NCI-H82 treated with DMSO at 0.1 percent for 48 hours (cell line): ENCODE data around the gene STK11IP.

ENCODE experiments used
- DNase-seq: peaks from one replicate; lab custom pipeline; 2025; ENCODE audit not compliant: unreplicated experiment; lab: John Stamatoyannopoulos, UW

STK11IP gene

DNA sequence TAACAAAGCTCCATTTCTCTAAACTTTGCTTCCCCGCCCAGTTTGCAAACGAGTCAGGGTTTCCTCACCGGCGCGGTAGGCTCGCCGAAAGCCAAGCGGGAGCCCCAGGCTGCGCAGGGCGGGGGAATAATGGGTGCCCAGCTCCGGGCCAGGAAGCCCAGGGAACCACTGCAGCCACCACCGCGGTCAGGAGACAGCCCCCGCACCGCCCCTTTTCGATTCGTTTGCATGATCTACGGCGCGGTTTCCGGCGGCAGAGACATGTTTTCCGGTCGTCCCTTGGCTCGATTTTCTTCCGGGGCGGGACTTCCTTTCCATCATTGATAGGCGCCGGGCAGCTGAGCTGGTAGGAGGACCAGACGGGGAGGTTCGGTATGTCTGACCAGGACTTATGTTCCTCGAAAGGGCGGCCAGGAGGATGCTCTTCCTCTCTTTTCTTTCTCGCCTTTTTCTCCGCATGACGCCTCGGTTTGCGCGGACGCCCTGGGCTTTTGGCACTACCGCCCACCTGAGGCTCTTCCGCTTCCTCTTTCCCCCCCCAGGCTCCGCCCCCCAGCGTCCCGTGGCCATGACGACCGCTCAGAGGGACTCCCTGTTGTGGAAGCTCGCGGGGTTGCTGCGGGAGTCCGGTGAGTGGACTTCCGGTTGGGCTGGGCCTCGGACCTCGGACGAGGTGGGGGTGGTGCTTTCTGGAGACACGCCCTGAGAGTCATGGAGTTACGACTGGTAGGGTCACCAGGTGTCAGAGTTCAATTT is at the start of gene STK11IP:
Gene STK11IP, plus strand, starts transcription at position 306 of the 756 bp plus-strand sequence. Its CDS starts 263 bp downstream, at position 569.
- DNase-seq, result peak; percentile 89

DNA sequence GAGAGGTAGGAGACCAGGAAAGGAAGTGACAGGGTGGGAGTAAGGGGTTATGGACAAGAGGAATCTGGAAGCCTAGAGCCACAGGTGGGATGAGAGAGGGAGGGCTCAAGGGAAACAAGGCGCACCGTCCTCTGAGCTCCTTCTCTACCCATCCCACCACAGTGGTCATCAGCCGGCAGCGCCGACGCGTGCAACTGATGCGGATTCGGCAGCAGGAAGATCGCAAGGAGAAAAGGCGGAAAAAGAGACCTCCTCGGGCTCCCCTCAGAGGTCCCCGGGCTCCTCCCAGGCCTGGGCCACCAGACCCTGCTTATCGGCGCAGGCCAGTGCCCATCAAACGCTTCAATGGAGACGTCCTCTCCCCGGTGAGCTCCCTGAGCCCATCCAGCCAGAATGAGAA is 48.7 kb upstream of the STK11IP start:
- DNase-seq, result no peak

DNA sequence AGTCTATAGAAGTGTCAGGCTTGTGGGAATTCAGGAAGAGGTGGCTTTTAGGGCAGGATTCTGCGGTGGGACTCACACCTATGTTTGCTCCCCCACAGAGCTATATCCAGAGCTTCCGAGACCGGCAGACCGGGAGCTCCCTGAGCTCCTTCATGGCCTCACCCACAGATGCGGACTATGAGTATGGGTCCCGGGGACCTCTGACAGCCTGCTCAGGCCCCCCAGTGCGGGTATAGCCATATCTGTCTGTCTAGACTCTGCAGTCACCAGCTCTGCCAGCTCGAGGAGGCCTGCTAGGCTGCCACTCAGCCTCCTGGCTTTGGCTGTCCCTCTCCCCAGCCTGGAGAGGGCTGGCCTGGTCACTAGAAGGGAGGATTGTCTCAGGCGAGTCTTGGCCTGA is 48.0 kb upstream of the STK11IP start:
- DNase-seq, result no peak

DNA sequence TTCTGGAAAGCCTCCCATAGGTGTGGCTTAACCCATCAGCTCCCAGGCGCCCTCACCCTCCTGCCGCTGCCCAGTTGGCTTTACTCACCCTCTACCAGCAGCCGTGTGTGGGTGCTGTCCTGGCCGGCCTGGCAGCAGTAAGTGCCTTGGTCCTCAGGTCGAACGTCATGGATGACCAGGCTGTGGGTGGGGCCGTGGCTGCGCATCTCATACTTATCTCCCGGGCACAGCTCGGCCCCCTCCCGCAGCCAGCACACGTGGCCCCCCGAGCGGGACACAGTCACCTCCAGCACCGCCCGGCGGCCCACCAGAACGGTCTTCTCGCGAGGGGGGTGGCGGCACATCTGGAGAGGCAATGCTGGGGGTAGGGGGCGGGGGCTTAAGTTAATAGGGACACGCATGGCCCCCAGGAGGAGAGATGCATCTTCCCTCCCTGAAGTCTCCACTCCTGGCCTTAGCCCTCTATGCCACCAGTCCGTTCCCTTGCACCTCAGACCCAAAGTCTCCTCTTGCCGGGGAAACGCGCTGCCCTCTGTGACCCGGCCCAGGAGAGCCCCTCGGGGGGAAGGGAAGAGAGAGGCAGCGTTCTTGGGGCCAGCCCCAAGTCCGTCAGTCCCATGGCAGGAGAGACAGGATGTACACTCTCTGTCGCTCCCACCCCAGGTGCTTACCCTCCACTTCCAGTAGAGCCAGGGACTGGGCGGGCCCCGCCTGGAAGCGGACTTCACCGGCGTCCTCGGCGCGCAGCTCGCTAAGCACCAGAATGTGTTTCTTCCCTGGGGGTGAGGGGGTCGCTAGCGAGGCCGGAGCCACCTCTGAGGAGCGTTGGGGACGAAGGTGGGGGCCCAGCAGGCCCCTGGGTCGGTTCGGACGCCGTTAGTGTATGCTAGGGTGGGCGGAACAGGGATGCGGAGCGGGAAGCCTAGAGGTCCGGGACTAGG is 45.9 kb upstream of the STK11IP start:
- DNase-seq, result no peak

DNA sequence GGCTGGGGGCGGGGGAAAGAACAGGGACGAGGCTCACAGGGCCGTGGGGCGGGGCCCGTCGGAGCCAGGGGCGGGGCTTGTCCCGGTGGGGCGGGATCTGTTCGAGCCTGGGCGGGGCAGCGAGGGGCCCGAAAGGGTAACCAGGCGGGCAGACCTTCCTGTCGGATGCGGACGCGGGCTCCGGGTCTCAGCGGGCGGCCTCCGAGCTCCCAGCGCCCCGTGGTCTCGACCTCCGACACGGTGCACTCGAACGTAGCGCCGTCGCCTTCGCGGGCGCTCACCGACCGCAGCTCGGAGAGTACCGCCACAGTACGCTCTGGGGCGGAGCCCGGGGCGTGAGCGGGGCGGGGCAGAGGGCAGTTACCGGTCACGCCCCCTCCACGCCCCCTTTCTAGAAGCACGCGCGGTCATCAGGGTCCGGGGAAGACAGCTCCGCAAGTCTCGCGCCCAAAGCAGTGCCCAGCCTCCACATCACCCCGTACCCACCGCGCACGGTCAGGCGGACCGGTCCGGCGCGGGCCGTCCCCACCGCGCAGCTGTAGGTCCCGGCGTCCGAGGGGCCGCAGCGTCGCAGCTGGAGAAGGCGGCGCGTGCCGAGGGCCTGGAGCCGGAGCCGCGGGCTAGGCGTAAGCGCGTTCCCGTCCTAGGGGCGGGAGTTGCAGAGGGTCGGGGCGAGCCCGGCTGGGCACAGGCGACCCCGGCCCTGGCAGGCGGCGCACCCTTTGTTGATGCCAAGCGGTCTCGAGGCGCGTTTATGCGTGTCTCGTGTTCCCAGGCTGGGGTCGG is 45.1 kb upstream of the STK11IP start:
- DNase-seq, result peak; percentile 69

DNA sequence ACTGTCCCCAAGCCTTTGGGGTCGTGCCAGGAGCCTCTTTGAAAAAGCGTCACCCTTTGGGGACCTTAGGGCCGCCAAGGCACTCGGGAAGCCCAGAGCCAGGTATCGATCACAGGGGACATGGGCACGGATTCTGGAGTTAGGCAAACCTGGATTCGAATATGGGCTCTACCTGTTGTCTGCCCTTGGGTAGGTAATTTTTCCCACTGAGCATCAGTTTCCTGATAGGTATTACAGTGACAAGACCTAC is 44.6 kb upstream of the STK11IP start:
- no peak for DNase-seq

DNA sequence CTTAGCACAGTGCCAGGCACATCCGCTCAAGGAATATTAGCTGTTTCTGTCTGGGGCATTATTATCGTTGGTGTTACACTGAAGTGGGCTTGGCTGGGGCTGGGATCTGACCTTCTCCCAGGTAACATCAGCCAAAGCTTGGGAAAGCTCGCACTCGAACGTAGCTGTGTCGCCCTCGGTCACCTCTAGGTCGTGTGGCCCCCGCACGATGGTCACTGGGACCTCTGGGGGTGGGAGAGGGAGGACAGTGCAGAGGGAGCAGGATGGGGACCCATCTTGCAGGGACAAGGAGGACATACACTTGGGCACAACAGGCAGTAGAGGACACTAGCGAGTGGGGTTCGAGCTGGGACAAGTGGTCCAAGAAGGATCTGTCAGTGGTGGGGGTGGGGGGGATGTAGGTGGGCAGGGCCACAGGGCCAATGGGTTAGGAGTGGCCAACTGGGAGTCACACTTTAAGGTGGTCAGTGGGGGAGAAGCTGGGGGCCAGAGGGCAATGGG is 44.1 kb upstream of the STK11IP start:
- DNase-seq, result no peak

- no peak for DNase-seq
These were observed 43.3 kb upstream of the STK11IP start for GRCh38 chr2:219554350-219554749.

DNA sequence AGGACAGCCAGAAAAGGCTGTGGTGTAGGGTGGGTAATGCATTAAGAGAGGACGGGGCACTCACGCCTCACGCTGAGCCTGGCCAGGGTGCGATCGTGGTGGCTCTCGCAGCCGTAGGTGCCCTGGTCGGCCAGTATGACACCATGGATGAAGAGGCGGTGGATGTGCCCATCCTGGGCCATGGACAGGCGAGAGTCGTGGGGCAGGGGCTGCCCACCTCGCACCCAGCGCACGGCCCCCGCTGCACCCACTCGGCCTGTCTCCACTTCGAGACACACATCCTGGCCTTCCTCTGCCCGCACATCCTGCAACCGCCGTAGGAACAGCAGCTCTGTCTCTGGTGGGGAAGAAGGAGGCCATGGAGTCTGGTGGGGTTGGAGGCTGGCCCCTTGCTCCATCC is 41.7 kb upstream of the STK11IP start:
- no peak for DNase-seq

- DNase-seq, result no peak
These were observed 41.2 kb upstream of the STK11IP start for GRCh38 chr2:219556413-219556812.

GRCh38 chr2:219557320-219557719 is 40.3 kb upstream of the STK11IP start:
- DNase-seq, result no peak

GRCh38 chr2:219557791-219558785 is 39.6 kb upstream of the STK11IP start:
- no peak for DNase-seq

DNA sequence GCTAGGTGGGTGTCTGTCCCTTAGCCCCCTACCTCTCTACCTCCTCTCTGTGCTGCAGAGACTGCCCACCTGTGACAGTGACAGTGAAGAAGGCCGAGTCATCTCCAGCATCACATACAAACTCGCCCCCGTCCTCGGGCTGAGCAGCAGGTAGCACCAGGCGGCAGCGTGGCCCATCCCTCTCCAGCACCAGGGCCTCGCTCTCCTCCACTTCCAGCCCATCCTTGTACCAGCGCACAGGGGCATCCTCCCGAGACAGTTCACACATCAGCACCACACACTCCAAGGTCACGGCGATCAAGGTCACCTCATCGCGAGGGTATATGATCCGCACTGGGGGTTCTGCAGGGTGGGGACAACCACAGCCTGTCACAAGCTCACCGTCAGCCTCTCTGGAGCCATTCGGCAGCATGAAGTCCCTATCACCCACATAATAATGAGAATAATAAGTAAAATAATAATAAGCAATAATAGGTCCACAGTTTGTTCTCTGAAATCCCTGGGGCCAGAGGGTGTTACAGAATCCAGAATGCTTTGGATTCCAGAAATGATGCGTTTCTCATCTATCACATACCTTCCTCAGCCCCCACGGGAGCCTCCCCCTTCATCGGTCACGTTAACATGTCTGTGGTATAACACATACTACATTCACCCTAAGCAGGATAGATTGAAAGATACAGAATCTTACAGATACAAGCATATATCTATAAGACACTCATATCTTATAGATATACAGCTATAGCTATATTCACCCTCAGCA is 38.3 kb upstream of the STK11IP start:
- DNase-seq, result no peak

DNA sequence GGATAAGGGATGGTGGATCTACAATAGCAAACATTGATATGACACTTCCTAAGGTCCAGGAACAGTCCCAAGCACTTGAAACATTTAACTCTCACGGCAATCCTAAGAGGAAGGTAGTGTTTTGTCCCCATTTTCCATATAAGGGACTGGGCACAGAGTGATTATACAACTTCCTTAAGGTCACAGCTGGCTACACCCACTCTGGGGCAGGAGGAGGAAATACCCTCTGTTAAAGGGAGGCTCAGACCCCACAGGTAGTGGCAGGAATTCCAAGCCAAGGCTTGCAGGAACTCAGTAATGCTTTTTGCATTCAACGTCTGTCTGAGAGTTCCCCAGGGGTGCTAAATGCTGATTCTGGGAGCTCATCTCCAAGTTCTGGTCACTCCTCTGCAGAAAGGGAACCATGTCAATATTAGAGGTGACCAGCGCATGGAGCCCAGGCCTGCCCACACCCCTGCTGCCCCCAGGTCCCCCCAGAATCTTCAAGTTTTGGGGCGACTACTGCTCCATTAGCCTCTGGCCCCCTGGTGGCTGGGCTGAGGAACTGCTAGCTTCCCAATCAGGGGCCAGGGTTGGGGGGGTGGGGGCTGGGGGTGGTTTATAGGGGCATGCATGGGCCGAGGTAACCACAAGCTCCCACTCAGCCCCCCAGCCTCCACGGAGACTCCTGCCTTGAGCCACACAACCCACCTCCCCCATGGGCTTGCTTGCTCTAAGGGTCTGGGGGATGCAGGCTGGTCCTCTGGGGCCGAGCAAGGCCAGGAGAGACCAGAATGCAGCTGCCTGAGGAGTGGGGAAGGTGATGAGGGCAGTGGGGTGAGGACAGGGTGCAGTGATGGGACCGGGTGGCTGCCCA is 37.4 kb upstream of the STK11IP start:
- no peak for DNase-seq

GRCh38 chr2:219560893-219561178 is 36.8 kb upstream of the STK11IP start:
- no peak for DNase-seq

- no peak for DNase-seq
These were observed 36.2 kb upstream of the STK11IP start for GRCh38 chr2:219561179-219562048.

GRCh38 chr2:219562049-219563020 is 35.3 kb upstream of the STK11IP start:
- DNase-seq, result no peak
